ENCODE measurements around the gene TBRG4. TPM values are rescaled to one million over a fixed set of nuclear protein-coding genes. Genes with fewer than 3 reads are reported as not detected.

TBRG4 gene
- total RNA-seq, 1 experiment from 2014 or later: 127 TPM

GRCh38 chr7:45080265-45080957 lies 31.1 kb downstream of the TBRG4 start:
- Histone ChIP-seq H2BK15ac (ENCODE audit: low read depth, low read length) (no peak overlapping the region), H4K20me1 (ENCODE audit: control insufficient read depth, insufficient read depth, insufficient read length) (no peaks in the 10 kb centered on the region), H3K14ac (ENCODE audit: insufficient read depth, low read length) (no peak overlapping the region; the same call in 1 of the 2 replicates), H3K27ac (ENCODE audit: insufficient read length, low read depth, low read length) (no peak overlapping the region), H2BK20ac (ENCODE audit: low read depth, low read length, poor library complexity, severe bottlenecking) (no peak overlapping the region), H4K5ac (ENCODE audit: insufficient read length, low read depth, low read length) (no peak overlapping the region), H3K4me2 (ENCODE audit: insufficient read depth, insufficient read length, low read length) (no peak overlapping the region), H3K23me2 (ENCODE audit: insufficient read length, low read depth, low read length, poor library complexity, severe bottlenecking) (no peaks in the 10 kb centered on the region), H2BK5ac (ENCODE audit: insufficient read length, low read length) (no peak overlapping the region), H2BK12ac (ENCODE audit: insufficient read length, low read depth, low read length) (no peak overlapping the region), H3K56ac (ENCODE audit: insufficient read length, low read depth, low read length) (no peak overlapping the region), H3K79me2 (ENCODE audit: insufficient read depth, low read length) (no peaks in the 10 kb centered on the region), H2AK5ac (ENCODE audit: insufficient read length, low read length) (no peak overlapping the region), H3K4me1 (ENCODE audit: insufficient read depth, low read length) (no peaks in the 10 kb centered on the region), H3K18ac (ENCODE audit: insufficient read length, low read depth, low read length) (no peak overlapping the region), H3K4ac (ENCODE audit: low read depth, low read length) (no peak overlapping the region), H3K9ac (ENCODE audit: extremely low read depth, insufficient read length, low read length) (no peak overlapping the region), H2AFZ (ENCODE audit: low read length) (no peak overlapping the region), H3K23ac (ENCODE audit: insufficient read length, low read depth, low read length) (no peak overlapping the region), H3K9me3 (ENCODE audit: control insufficient read depth, low read depth, low read length) (no peaks in the 10 kb centered on the region), H3T11ph (ENCODE audit: low read length) (no peak overlapping the region), H4K8ac (replicated peaks; ENCODE audit: insufficient read length, low read depth, low read length) (no peak overlapping the region), H4K91ac (ENCODE audit: insufficient read length, low read depth, low read length) (no peak overlapping the region), H3K79me1 (ENCODE audit: insufficient read depth, low read depth, low read length, poor library complexity, severe bottlenecking) (no peaks in the 10 kb centered on the region), H2BK120ac (ENCODE audit: low read depth, low read length, poor library complexity, severe bottlenecking) (no peak overlapping the region), H3K27me3 (ENCODE audit: insufficient read depth, low read length) (no peaks in the 10 kb centered on the region)
- peak; percentile 22 for DNase-seq
- no peak overlapping the region; a peak in 2 of 7 replicates for H3K27ac Mint-ChIP-seq
- peaks cover 4% of the 10 kb centered on the region; the same call in 1 of the 2 replicates for H3K27me3 Mint-ChIP-seq (ENCODE audit: low read depth)
- H3K9me3 Mint-ChIP-seq: peaks cover 0 to 3% of the 10 kb centered on the region in 2 experiments; a peak in 2 of 5 replicates
- no peak overlapping the region for H3K4me3 Mint-ChIP-seq
- WGBS (ENCODE audit: extremely low coverage, insufficient read length, low lambda C conversion rate): no CpG with 5 or more reads among the region's 17 CpGs
- no peaks in the 10 kb centered on the region for H3K4me1 Mint-ChIP-seq
- no peak for TF ChIP-seq CTCF (conservative IDR thresholded peaks at IDR 0.05)
- H3K36me3 Mint-ChIP-seq (ENCODE audit: insufficient read depth in 1 of 3, low read depth in 3 of 3): peaks cover 0 to 18% (median 4%) of the 10 kb centered on the region in 3 experiments; a peak in 6 of 7 replicates

Measured in H9 (cell line).